NCI-H146 treated with DMSO at 0.1 percent for 48 hours (cell line): ENCODE measurements around the gene TMEM116.

ENCODE experiments used
- DNase-seq: peaks from one replicate; lab custom pipeline; 2025; ENCODE audit not compliant: unreplicated experiment; lab: John Stamatoyannopoulos, UW

TMEM116 gene

DNA sequence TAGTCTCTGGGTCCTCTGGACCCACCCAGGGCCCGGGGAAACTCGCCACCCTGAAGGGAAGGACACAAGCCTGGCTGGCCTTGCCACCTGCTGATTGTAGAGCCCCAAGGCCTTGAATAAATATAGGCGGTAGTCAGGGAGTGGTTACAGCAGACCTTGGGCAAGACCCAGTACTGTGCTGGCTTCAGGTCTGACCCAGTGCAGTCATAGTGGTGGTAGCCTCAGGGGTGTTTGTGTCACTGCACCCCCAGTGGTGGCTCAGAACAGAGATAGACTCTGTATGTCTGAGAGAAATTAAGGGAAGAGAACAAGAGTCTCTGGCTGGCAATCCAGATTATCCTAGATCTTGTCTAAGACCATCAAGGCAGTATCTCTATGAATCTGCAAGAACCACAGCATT lies 107.5 kb downstream of the TMEM116 start:
- no peak for DNase-seq

GRCh38 chr12:111904446-111904975 lies 108.5 kb downstream of the TMEM116 start:
- DNase-seq = no peak

DNA sequence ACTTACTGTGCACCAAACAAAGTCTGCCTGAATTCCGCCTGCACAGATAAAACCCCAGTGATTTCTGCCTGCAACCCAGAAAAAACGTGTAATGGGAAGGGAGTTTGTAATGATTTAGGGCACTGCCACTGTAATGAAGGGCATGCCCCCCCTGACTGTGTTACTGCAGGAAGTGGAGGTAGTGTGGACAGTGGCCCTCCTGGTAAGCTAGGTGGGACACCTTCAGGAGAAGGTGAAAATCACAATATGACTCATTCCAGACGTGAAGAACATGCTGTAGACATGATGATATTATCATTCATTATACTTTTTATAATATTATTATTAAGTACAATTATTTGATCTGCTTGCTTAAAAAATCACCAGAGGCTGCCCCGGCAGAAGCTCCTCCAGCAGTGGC lies 111.8 kb downstream of the TMEM116 start:
- DNase-seq = no peak

GRCh38 chr12:111894556-111894955 lies 118.4 kb downstream of the TMEM116 start:
- no peak for DNase-seq

DNA sequence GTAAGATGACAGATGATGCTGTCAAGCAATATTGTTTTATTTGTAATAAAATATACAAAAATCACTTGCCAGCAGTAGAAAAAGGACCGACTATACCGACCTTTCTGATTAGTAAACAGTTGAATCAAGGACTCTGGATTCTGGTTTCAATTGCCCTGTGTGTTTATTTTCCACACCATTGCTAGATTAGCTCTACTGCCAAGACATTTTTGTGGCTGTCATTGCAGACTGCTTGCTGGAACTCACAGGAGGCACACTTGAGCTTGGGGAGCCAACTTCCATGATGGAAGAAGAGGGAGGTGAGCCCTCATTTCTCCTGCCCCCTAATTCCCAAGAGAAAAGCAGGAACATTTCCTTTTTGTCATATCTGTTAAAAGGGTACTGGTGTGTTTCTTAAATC lies 119.7 kb downstream of the TMEM116 start:
- DNase-seq = no peak

DNA sequence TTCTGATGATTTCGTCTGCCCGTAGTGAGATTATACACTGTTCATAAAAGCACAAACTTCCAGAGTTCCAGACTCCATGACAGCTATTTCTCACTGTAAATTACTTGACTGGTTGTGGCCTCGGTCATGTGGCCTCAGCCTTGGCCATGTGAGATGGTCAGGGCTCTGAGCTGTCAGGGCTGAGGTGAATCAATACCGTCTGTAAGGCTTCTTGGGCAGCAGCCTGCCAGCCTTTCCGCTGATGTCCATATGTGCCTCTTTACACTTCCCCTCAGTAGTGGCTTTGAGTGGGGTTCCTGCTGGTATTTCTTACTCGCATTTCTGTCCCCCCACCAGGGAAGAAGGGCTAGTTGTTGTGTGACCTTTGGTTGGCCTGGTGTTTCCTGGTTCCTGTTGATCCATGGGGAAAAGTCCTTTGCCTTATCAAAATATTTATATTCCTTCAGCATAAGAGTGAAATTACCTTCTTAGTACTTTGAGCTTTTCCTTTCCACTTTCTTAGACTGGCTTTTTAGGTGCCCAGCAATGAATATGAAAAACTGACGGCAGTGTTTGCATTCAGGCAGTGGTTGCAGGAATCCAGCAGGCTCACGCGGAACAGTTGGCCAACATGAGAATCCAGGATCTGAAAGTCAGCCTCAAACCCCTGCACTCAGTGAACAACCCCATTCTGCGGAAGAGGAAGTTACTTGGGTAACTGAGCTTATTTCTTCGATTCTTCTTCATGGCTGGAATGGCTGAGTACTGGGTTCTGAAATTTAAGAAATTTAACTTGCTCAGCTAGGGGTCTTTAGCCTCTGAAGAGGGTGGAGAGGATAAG lies 124.8 kb downstream of the TMEM116 start:
- DNase-seq = no peak

GRCh38 chr12:111886662-111887545 lies 126.1 kb downstream of the TMEM116 start:
- no peak for DNase-seq

- no peak for DNase-seq
Observed at GRCh38 chr12:111881716-111882115, 131.2 kb downstream of the TMEM116 start.
